Stimulated activated CD8-positive, alpha-beta memory T cell treated with anti-CD3 and anti-CD28 coated beads, Interleukin-7, amount 100 ng/mL, for 4 hours (primary cell): ENCODE results near the gene RXRA.
"Not testable (repeated sequence)": the region's sequence is repeated elsewhere in the genome, so short reads cannot be mapped to it uniquely, and the experiment has no call there.

Experiments used
- DNase-seq, 2 donors: peaks; one replicate each; pipeline ENCODE4 v3.0.0-alpha.2; 2020; ENCODE audit warnings: low read depth in 2 of 2

RXRA gene

GRCh38 chr9:134293611-134294152, 32.6 kb upstream of the RXRA start:
- no peak for DNase-seq

DNA sequence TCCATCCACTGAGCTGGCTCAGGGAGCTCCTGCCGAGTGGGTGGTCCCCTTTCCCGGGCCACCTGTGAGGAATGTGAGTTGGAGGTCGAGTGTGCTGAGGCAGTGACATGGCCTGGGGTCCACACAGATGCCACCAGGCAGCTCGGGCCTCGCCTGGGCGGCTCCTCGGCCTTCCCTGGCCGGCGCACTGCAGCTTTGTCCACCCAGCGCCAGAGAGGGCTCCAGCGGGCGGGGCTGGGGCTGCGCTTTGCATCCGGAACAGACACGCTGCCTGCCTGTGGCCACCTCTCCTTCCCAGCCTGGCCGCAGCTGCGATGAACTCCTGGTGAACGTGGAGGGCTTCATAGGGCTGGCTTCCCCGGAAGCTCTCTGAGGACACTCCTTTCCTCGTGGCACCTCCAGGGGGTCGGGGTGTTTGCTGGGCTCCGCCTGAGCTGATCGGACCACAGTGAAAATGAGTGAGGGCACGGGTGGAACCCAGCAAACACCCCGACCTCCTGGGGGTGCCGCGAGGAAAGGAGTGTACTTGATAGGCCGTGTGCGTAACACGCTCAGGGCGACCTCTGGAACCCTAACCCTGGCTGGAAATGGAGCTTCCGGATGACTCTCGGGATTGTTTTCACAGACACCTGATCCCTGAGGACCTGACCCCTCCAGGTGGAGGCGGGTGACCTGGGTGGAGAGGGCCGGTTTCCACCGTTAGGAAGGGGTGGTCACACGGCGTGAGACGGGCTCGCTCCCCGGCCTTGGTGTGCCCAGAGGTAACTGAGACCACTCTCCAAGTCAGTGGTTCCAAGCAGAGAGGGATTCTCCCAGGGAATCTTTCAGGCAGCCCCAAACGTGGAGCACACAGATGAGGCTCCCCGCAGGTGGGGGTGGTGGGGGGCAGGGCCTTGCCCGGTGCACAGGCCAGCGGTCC, 31.8 kb upstream of the RXRA start:
- DNase-seq: no peak

- DNase-seq: no peak
These were observed 31.0 kb upstream of the RXRA start for GRCh38 chr9:134295101-134295745.

DNA sequence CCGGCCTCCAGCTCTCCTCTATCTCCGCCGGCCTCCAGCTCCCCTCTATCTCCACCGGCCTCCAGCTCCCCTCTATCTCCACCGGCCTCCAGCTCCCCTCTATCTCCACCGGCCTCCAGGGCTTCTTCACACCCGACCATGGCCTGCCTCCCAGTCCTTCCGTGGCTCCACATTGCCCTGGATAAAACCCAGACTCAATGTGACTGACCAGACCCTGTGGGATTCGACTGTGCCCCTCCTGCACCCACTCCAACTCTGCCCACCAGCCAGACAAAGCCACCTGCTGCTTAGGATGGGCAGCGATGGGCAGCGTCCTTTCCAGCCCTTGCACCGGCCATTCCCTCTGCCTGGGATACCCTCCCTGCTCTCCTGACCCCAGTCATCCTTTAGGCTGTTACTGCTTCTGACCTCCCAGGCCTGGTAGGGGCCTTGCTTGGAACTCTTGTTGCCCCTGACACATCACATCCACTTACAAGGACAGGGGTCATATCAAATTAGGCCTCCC, 30.5 kb upstream of the RXRA start:
- no peak for DNase-seq

- DNase-seq: no peak
These were observed 29.8 kb upstream of the RXRA start for GRCh38 chr9:134296301-134297082.

DNA sequence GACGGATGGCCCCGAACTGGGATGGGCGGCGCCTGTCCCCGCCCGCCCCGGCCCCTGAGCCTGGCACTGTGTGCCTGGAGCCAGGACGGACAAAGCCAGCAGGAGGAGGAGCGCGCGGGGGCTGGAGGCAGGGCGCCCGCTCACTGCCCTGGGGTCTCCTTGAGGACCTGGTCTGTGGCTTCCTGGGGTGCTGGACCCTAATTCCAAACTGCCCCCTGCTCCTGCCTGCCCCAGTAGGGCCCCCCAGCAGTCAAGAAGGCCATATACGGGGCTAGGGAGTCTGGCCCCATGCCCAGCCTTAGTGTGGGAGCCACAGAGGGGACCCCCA, 29.2 kb upstream of the RXRA start:
- DNase-seq: no peak

GRCh38 chr9:134297576-134297975, 28.7 kb upstream of the RXRA start:
- DNase-seq: no peak

- DNase-seq: no peak
These were observed 28.3 kb upstream of the RXRA start for GRCh38 chr9:134298000-134298399.

DNA sequence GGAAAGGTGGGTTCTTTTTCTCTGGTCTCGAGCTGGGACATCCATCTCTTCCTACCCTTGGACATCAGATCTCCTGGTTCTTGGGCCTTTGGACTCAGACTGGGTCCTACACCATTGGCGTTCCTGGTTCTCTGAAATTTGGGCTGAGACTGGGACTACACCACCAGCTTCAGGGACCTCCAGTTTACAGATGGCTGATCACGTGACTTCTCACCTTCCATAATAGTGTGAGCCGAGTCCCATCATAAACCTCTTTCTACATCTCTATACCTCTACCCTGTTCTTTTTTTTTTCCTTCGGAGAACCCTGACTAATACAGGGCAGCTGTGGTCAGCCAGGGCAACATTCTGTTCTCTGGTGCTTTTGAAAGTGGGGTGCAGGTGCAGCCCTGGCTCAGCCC, 27.2 kb upstream of the RXRA start:
- DNase-seq: no peak

GRCh38 chr9:134299883-134300282, 26.4 kb upstream of the RXRA start:
- no peak for DNase-seq

- peak; percentile 29 to 53 for DNase-seq
These were observed 24.7 kb upstream of the RXRA start for GRCh38 chr9:134301387-134302129.

DNA sequence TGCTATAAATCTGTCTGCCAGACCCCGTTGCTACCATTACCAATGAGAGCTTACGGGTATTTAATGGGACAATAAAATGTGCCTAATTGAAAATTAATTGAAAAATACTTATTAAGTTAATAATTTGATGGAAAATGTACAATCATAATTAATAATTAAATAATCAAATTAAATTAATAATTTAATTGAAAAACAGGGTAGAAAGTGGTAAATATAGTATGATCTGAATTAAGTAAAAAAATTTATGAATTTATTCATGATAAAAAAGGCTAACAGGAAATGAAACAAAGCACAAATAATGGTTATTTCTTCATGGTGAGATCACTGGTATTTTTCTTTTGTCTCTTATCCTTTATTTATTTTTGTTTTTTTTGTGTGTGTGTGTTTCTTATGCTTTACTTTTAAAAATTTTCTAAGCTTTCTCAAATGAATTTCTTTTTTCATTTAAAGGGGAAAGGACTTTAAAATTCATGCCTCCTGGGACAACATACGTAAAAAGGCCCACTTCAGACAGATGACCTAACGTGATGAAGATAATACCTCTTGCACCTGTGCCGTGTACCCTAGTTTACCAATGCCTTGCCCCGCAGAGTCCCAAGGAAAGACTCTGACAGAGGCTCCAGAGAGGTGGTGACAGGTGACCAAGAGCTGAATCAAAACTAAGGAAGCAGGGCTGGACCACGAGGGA, 24.0 kb upstream of the RXRA start:
- no peak for DNase-seq

- DNase-seq: no peak
These were observed 22.7 kb upstream of the RXRA start for GRCh38 chr9:134303601-134304000.

- DNase-seq: no peak
These were observed 22.0 kb upstream of the RXRA start for GRCh38 chr9:134304261-134304660.

DNA sequence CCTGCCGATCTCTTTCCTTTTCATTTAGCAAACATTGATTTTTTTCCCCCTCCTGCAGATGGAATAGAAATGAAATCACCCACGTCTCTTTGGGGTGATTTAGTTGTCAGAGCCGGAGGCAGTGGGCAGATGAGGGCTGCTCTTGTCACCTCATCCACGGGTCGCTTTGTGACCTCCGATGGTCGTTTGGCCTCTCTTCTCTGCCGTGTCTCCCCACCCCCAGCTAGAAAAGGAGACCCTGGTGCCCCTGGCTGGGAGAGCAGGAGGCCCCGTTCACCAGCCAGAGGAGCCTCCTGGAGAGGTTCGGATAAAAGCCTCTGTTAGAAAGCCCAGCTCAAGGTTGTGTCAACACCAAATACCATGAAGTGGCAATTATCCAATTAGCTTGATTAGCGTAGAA, 21.6 kb upstream of the RXRA start:
- DNase-seq: no peak

GRCh38 chr9:134305533-134305932, 20.7 kb upstream of the RXRA start:
- DNase-seq: no peak

- not testable (repeated sequence) for DNase-seq
These were observed 20.2 kb upstream of the RXRA start for GRCh38 chr9:134306042-134306441.

DNA sequence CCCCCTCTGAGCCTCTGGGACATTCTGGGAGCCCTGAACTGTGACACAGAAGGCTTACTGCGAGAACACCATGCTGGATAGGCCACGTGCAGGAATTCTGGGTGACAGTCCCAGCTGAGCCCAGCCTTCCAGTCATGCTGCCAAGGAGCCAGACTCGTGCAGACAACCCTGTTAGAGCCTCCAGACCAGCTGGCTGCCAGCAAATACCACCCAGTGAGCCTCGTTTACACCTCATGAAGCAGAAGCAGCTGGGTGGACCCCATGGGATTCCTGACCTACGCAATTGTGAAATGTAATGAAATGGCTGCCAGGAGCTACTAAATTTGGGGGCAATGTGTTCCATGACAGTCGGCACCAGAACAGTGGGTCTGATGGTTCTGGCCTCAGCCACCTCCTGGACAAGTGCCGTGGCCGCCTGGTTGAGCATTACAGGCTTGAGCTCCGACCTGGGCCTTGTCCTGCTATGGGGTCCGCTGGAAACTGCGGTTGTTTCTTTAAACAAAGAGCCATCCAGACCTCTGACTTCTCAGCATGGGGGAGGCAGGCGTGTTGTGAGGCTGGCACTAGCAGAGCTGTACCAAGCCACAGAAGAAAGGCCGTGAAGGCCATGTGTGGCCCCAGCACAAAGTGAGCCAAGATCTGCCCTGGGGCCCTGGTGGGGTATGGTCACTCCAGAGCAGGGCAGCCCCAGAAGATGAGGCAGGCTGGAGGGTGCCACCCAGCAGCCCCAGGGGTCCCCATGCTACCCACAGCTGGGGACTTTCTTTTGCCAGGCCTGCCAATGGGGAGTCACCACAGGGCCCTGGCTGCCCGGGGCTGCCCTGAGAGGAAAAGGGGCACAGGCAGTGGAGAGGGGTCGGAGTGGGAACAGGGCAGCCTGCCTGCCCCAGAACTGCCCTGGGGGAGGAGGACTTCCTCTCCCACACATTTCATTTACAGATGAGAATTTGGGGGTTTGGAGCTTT, 19.3 kb upstream of the RXRA start:
- DNase-seq: no peak
